AG04450 (cell line): ENCODE data around the gene AP5Z1. TPM values are rescaled to one million over a fixed set of nuclear protein-coding genes. Genes with fewer than 3 reads are reported as not detected.
"Not testable (repeated sequence)": the region's sequence is repeated elsewhere in the genome, so short reads cannot be mapped to it uniquely, and the experiment has no call there.

ENCODE experiments used
- CTCF ChIA-PET: fragments of 300-600, 350-600 bp; formaldehyde crosslinking; extraction: SDS; loops from one replicate; lab custom pipeline; 2022; ENCODE audit warnings: antibody characterized with exemption, inconsistent platforms; lab: Charles Lee
- POLR2A ChIA-PET: fragments of 350-600 bp; formaldehyde crosslinking; extraction: SDS; loops from one replicate; lab custom pipeline; 2021; ENCODE audit warnings: antibody characterized with exemption, inconsistent platforms; lab: Yijun Ruan, JAX
- DNase-seq: peaks from one replicate; pipeline ENCODE4 v3.0.0-alpha.2; 2011; ENCODE audit warnings: low read depth, low spot score
- H3K27ac ChIP-seq: one replicate; pipeline ENCODE4 v1.5.1; 2012; ENCODE audit warnings: low read depth, low read length, control low read depth
- H3K27me3 ChIP-seq: one replicate; pipeline ENCODE4 v1.6.0; 2012; ENCODE audit warnings: low read length; ENCODE audit not compliant: control insufficient read depth, insufficient read depth
- H3K4me3 ChIP-seq: 2 replicates; pipeline ENCODE4 v1.5.1; 2011; ENCODE audit warnings: mild to moderate bottlenecking, low read depth, low read length, control low read depth
- H3K9me3 ChIP-seq: 2 replicates; pipeline ENCODE4 v1.5.1; 2012; ENCODE audit warnings: low read length; ENCODE audit not compliant: control insufficient read depth, insufficient read depth
- CTCF ChIP-seq: IDR thresholded peaks from 2 replicates; pipeline ENCODE4 v1.5.1; 2011; ENCODE audit warnings: low read depth, low read length, control low read depth, inconsistent platforms
- polyA plus RNA-seq: library from polyadenylated mRNA; depleted of rRNA; stranded (reverse); fragments of >200 nt; gene quantifications from 2 replicates; pipeline ENCODE4 v1.2.3, GENCODE V29; 2011

The AP5Z1 gene
- polyA plus RNA-seq, 1 experiment, result 12.6 TPM

GRCh38 chr7:4799508-4800268 lies 24.3 kb downstream of the AP5Z1 start:
- POLR2A ChIA-PET, result no interaction called here
- CTCF ChIA-PET, result interaction anchor here (4.3 kb wide), 1 partner anchor 286 kb away, joined by 50 read pairs; no protein-coding TSS in a partner anchor
- DNase-seq, result no peak

GRCh38 chr7:4800487-4800886 lies 25.1 kb downstream of the AP5Z1 start:
- H3K4me3 ChIP-seq, result no peak overlapping the region
- POLR2A ChIA-PET, result no interaction called here
- no peaks in the 10 kb centered on the region; the same call in 1 of the 2 replicates for H3K9me3 ChIP-seq
- no peak for DNase-seq
- H3K27me3 ChIP-seq, result no peaks in the 10 kb centered on the region
- TF ChIP-seq CTCF, result no peak
- H3K27ac ChIP-seq, result no peak overlapping the region
- CTCF ChIA-PET, result no interaction called here

More at GRCh38 chr7:4799508-4800268, 24.3 kb downstream of the AP5Z1 start:
- Histone ChIP-seq H3K27ac (no peak overlapping the region), H3K27me3 (no peaks in the 10 kb centered on the region), H3K4me3 (no peak overlapping the region), H3K9me3 (no peaks in the 10 kb centered on the region; the same call in 1 of the 2 replicates)
- TF ChIP-seq CTCF, result no peak

GRCh38 chr7:4800926-4801838 lies 25.8 kb downstream of the AP5Z1 start:
- no peak for TF ChIP-seq CTCF
- H3K27ac ChIP-seq, result no peak overlapping the region
- no peaks in the 10 kb centered on the region; the same call in 1 of the 2 replicates for H3K9me3 ChIP-seq
- no peak overlapping the region for H3K4me3 ChIP-seq
- DNase-seq, result no peak
- peaks cover 5% of the 10 kb centered on the region for H3K27me3 ChIP-seq
- ChIA-PET POLR2A (interaction anchor here (0.7 kb wide), 1 partner anchor 38 kb away, joined by 6 read pairs; no protein-coding TSS in a partner anchor), CTCF (no interaction called here)

GRCh38 chr7:4801839-4802231 lies 26.4 kb downstream of the AP5Z1 start:
- DNase-seq, result no peak
- no peak for TF ChIP-seq CTCF

GRCh38 chr7:4802577-4802976 lies 27.2 kb downstream of the AP5Z1 start:
- H3K9me3 ChIP-seq, POLR2A ChIA-PET, CTCF ChIA-PET, DNase-seq, H3K27ac ChIP-seq, H3K4me3 ChIP-seq: not testable (repeated sequence)
- peaks cover 10% of the 10 kb centered on the region for H3K27me3 ChIP-seq

More at GRCh38 chr7:4801839-4802231, 26.4 kb downstream of the AP5Z1 start:
- no peak overlapping the region for H3K4me3 ChIP-seq
- peaks cover 9% of the 10 kb centered on the region for H3K27me3 ChIP-seq
- ChIA-PET CTCF (no interaction called here), POLR2A (interaction anchor here (0.7 kb wide), 1 partner anchor 37 kb away, joined by 6 read pairs; no protein-coding TSS in a partner anchor)
- H3K9me3 ChIP-seq, result no peaks in the 10 kb centered on the region; the same call in 1 of the 2 replicates
- H3K27ac ChIP-seq, result no peak overlapping the region
